ENCODE results near the gene RIMS3.
A peak's percentile ranks its signal among the peaks of the same experiment; 100 is the strongest.
"Not testable (repeated sequence)": the region's sequence is repeated elsewhere in the genome, so short reads cannot be mapped to it uniquely, and the experiment has no call there.

The RIMS3 gene

DNA sequence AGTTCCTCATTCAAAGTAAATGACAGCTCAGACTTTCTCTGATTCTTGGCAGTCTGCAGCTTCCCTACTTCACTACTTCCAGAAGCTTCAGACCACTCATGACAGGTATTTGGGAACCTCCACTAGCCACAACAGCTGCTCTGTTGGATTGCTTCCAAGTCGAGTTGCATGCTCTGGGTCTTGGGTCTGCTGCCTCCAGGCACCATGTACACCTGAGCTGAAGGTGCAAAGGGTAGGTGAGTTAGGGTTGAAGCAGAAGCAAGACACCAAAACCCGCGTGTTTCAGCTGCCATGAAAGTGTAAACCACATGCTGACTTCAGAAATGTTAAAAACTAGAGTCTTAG, 71.3 kb downstream of the RIMS3 start:
- DNase-seq (no peak), ATAC-seq (replicated peaks) (no peak)
- H3K4me3 Mint-ChIP-seq = no peak overlapping the region
- H3K27ac Mint-ChIP-seq = no peak overlapping the region
- H3K9me3 Mint-ChIP-seq = no peaks in the 10 kb centered on the region
- no peaks in the 10 kb centered on the region for H3K4me1 Mint-ChIP-seq
- no peaks in the 10 kb centered on the region for H3K36me3 Mint-ChIP-seq
- peaks cover 11 to 17% of the 10 kb centered on the region in 2 donors for H3K27me3 Mint-ChIP-seq

DNA sequence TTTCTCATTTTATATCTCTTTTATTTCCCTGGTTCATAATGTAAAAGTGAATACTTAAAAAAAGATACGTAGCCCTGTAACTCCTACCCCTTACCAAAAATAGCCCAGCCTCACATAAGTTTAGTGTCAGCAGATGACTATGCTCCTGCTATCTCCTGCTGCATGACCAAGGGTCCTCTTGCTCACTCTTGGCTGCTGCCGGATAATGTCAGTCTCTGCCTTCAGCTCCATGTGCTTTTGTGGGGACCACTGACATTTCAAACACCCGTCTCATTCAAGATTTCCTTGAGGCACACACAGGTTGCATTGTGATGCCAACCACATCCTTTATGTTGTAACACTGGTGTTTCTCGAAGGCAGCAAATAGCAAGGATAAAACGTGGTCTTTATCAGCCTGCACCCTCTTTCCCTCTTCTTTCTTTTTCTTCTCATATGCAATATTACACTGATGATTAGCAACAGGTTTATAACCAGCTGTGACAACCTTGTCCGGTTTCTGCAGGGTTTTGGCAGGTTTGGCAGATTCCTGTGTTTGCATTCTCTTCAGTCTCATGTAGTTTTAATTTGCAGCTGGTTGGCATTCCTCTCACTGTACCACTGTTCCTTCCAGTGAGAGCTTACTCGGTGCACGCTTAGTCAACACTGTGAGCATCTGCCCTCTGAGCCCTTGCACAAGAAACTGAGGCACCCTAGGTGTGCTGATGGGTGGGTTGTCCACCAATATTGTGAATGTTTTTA, 71.9 kb downstream of the RIMS3 start:
- no peak for DNase-seq

DNA sequence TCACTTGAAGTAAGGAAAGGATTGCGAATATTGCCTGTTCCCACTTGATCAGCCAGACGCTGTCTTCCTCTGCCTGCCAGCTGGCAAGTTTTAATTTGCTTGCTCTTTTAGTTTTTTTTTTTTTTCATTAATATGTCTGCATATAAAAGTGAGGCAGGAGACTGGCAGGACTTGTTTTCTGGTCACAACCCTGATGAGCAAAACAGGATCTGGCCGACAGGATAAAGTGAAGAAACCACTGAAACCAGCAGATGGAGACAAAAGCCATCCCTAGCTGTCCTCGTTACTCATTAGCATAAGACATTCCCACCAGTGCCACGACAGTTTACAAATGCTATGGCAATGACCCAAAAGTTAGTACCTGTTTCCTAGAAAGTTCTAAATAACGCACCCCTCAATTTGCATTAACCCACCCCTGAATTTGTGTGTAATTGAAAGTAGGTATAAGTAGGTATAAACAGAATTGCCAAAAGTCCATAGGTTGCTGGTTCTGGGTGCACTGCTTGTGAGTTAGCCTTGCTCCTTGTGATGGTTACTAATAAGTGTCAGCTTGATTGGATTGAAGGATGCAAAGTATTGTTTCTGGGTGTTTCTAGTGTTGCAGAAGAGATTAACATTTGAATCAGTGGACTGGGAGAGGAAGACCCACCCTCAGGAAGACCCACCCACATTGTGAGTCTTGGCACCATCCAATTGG, 73.2 kb downstream of the RIMS3 start:
- no peak overlapping the region for H3K4me3 Mint-ChIP-seq
- no peaks in the 10 kb centered on the region for H3K4me1 Mint-ChIP-seq
- no peaks in the 10 kb centered on the region for H3K36me3 Mint-ChIP-seq
- DNase-seq = no peak
- H3K9me3 Mint-ChIP-seq = no peaks in the 10 kb centered on the region
- no peak overlapping the region for H3K27ac Mint-ChIP-seq
- ATAC-seq (replicated peaks) = peak; percentile 63 to 71
- peaks cover 11 to 13% of the 10 kb centered on the region in 2 donors for H3K27me3 Mint-ChIP-seq

More for the DNA sequence above, 71.9 kb downstream of the RIMS3 start:
- no peak for ATAC-seq (replicated peaks)
- Mint-ChIP-seq H3K9me3 (no peaks in the 10 kb centered on the region), H3K4me1 (no peaks in the 10 kb centered on the region), H3K4me3 (no peak overlapping the region), H3K36me3 (no peaks in the 10 kb centered on the region), H3K27ac (no peak overlapping the region), H3K27me3 (peaks cover 11 to 17% of the 10 kb centered on the region in 2 donors)

DNA sequence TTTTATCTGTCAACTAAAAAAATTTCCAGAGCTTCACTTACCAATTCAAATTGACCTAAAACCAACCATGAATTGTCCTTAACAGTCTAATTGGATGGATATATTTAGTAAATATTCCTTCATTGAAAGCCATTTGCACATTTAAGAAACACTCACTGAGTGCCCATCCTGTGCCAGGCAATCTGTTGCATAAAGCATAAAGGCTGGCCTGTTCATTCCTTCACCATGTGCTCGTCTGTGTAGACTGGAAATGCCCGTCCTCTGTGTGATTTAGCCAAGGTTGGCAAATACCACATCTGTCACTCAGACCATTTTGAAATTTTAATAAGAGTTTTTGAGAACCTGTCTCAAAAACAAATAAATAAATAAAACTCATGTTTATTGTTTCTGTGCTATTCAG, 76.9 kb downstream of the RIMS3 start:
- H3K4me1 Mint-ChIP-seq = no peaks in the 10 kb centered on the region
- ATAC-seq (replicated peaks) (no peak), DNase-seq (no peak)
- no peaks in the 10 kb centered on the region for H3K36me3 Mint-ChIP-seq
- H3K9me3 Mint-ChIP-seq = no peaks in the 10 kb centered on the region
- H3K27ac Mint-ChIP-seq = no peak overlapping the region
- H3K4me3 Mint-ChIP-seq = no peak overlapping the region
- peaks cover 6 to 21% of the 10 kb centered on the region in 2 donors for H3K27me3 Mint-ChIP-seq

DNA sequence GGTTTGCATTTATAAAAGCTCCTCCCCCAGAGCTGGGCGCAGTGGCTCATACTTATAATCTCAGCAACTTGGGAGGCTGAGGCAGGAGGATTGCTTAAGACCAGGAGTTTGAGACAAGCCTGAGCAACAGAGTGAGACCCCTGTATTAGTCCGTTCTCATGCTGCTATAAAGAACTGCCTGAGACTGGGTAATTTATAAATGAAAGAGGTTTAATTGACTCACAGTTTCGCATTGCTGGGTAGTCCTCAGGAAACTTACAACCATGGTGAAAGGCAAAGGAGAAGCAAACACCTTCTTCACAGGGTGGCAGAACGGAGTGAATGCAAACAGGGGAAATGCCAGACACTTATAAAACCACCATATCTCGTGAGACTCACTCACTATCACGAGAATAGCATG, 81.5 kb downstream of the RIMS3 start:
- H3K36me3 Mint-ChIP-seq = no peaks in the 10 kb centered on the region
- H3K9me3 Mint-ChIP-seq = no peaks in the 10 kb centered on the region
- H3K27me3 Mint-ChIP-seq = peaks cover 4 to 15% of the 10 kb centered on the region in 2 donors
- no peak overlapping the region for H3K4me3 Mint-ChIP-seq
- ATAC-seq (replicated peaks) = no peak
- DNase-seq = no peak
- no peak overlapping the region for H3K27ac Mint-ChIP-seq
- H3K4me1 Mint-ChIP-seq = no peaks in the 10 kb centered on the region

GRCh38 chr1:40582116-40582515, 83.4 kb downstream of the RIMS3 start:
- Mint-ChIP-seq H3K27ac (peak overlapping the region; percentile 25), H3K9me3 (peaks cover 0 to 2% of the 10 kb centered on the region in 2 donors), H3K4me1 (no peaks in the 10 kb centered on the region), H3K4me3 (no peak overlapping the region), H3K27me3 (peaks cover 4 to 20% of the 10 kb centered on the region in 2 donors), H3K36me3 (no peaks in the 10 kb centered on the region)
- DNase-seq = no peak
- ATAC-seq (replicated peaks) = no peak

DNA sequence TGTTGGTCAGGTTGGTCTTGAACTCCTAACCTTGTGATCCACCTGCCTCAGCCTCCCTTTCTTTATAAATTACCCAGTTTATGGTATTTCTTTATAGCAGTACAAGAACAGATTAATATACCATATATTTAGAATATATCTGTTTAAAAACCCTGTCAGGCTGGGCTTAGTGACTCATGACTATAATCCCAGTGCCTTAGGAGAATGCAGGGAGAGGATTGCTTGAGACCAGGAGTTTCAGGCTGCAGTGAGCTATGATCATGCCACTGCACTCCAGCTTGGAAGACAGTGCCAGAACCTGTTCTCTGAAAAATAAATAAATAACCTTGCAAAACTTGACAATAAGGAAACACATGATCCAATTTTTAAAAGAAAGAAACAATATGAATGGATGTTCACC, 90.1 kb downstream of the RIMS3 start:
- Mint-ChIP-seq H3K4me3 (no peak overlapping the region), H3K4me1 (no peaks in the 10 kb centered on the region), H3K27ac (no peak overlapping the region), H3K36me3 (no peaks in the 10 kb centered on the region), H3K27me3 (peaks cover 8 to 9% of the 10 kb centered on the region in 2 donors), H3K9me3 (peaks cover 0 to 2% of the 10 kb centered on the region in 2 donors)
- ATAC-seq (replicated peaks) (no peak), DNase-seq (no peak)

DNA sequence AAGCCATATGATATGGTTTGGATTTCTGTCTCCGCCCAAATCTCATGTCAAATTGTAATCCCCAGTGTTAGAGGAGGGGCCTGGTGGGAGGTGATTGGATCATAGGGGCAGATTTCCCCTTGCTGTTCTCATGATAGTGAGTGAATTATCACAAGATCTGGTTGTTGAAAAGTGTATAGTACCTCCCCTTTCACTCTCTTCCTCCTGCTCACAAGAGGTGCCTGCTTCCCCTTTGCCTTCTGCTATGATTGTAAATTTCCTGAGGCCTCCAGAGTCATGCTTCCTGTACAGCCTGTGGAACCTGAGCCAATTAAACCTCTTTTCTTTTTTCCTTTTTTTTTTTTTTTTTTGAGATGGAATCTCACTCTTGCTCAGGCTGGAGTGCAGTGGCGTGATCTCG, 90.7 kb downstream of the RIMS3 start:
- not testable (repeated sequence) for H3K27me3 Mint-ChIP-seq; ATAC-seq (replicated peaks); H3K9me3 Mint-ChIP-seq; H3K36me3 Mint-ChIP-seq; H3K4me3 Mint-ChIP-seq; H3K27ac Mint-ChIP-seq; H3K4me1 Mint-ChIP-seq; DNase-seq
